OCI-LY1 (cell line): ENCODE measurements around the gene TUBGCP2.

Experiments used
- H2AFZ ChIP-seq: fragments of 200-600 bp; sonication (generic), shearing (Covaris generic); 2 replicates; pipeline ENCODE4 v1.6.0; 2014; ENCODE audit warnings: antibody characterized with exemption, mild to moderate bottlenecking, low read length
- H3F3A ChIP-seq: fragments of 200-600 bp; sonication (generic), shearing (Covaris generic); 2 replicates; pipeline ENCODE4 v1.6.0; 2014; ENCODE audit warnings: mild to moderate bottlenecking, antibody characterized with exemption, low read length, moderate library complexity; ENCODE audit not compliant: insufficient read depth
- H3K27ac ChIP-seq: fragments of 200-600 bp; sonication (generic); 2 replicates; pipeline ENCODE4 v1.5.1; 2014; ENCODE audit warnings: low read length, mixed run types, mild to moderate bottlenecking, low read depth; ENCODE audit not compliant: poor library complexity, severe bottlenecking
- H3K27me3 ChIP-seq: fragments of 200-600 bp; sonication (generic); 2 replicates; pipeline ENCODE4 v1.6.0; 2014; ENCODE audit warnings: antibody characterized with exemption, mild to moderate bottlenecking, low read length, moderate library complexity; ENCODE audit not compliant: insufficient read depth
- H3K36me3 ChIP-seq: fragments of 200-600 bp; sonication (generic); 2 replicates; pipeline ENCODE4 v1.6.1; 2014; ENCODE audit warnings: mild to moderate bottlenecking, antibody characterized with exemption, low read length, moderate library complexity, mixed read lengths; ENCODE audit not compliant: insufficient read depth
- H3K4me1 ChIP-seq: fragments of 200-600 bp; sonication (generic); 2 replicates; pipeline ENCODE4 v1.5.1; 2014; ENCODE audit warnings: mild to moderate bottlenecking, low read length, moderate library complexity; ENCODE audit not compliant: insufficient read depth, severe bottlenecking
- H3K4me2 ChIP-seq: fragments of 200-600 bp; sonication (generic), shearing (Covaris generic); 2 replicates; pipeline ENCODE4 v1.6.1; 2014; ENCODE audit warnings: low read length
- H3K4me3 ChIP-seq: fragments of 200-600 bp; sonication (generic); 2 replicates; pipeline ENCODE4 v1.5.1; 2014; ENCODE audit warnings: low read length, low read depth, mild to moderate bottlenecking, mixed read lengths; ENCODE audit not compliant: poor library complexity, severe bottlenecking
- H3K79me2 ChIP-seq: fragments of 200-600 bp; shearing (Covaris generic); 2 replicates; pipeline ENCODE4 v1.6.1; 2016; ENCODE audit warnings: mixed run types, low read length, mixed read lengths; ENCODE audit not compliant: insufficient read depth
- H3K9ac ChIP-seq: fragments of 200-600 bp; sonication (generic), shearing (Covaris generic); 2 replicates; pipeline ENCODE4 v1.6.1; 2014; ENCODE audit warnings: mild to moderate bottlenecking, low read length, mixed read lengths
- H3K9me2 ChIP-seq: fragments of 200-600 bp; sonication (generic), shearing (Covaris generic); 2 replicates; pipeline ENCODE4 v1.6.1; 2014; ENCODE audit warnings: low read depth, mild to moderate bottlenecking, low read length, mixed read lengths
- H3K9me3 ChIP-seq: fragments of 200-600 bp; shearing (Covaris generic); 2 replicates; pipeline ENCODE4 v1.6.1; 2014; ENCODE audit warnings: low read length, mixed read lengths
- H4K20me1 ChIP-seq: fragments of 200-600 bp; sonication (generic), shearing (Covaris generic); 2 replicates; pipeline ENCODE4 v1.6.0; 2016; ENCODE audit warnings: mild to moderate bottlenecking, low read length; ENCODE audit not compliant: insufficient read depth
- EZH2 ChIP-seq: fragments of 200-600 bp; sonication (generic), shearing (Covaris generic); IDR thresholded peaks from 2 replicates; pipeline ENCODE4 v1.8.0; 2017; ENCODE audit warnings: borderline replicate concordance, mixed run types, mild to moderate bottlenecking, antibody characterized with exemption, low read length, moderate library complexity, mixed read lengths
- TF ChIP-seq, protein P1 (sequence below): fragments of 200-600 bp; sonication (generic), shearing (Covaris generic); IDR thresholded peaks from 2 replicates; pipeline ENCODE4 v1.5.1; 2017; ENCODE audit warnings: mild to moderate bottlenecking, antibody characterized with exemption, low read length, moderate library complexity, mixed read lengths

The TUBGCP2 gene

DNA sequence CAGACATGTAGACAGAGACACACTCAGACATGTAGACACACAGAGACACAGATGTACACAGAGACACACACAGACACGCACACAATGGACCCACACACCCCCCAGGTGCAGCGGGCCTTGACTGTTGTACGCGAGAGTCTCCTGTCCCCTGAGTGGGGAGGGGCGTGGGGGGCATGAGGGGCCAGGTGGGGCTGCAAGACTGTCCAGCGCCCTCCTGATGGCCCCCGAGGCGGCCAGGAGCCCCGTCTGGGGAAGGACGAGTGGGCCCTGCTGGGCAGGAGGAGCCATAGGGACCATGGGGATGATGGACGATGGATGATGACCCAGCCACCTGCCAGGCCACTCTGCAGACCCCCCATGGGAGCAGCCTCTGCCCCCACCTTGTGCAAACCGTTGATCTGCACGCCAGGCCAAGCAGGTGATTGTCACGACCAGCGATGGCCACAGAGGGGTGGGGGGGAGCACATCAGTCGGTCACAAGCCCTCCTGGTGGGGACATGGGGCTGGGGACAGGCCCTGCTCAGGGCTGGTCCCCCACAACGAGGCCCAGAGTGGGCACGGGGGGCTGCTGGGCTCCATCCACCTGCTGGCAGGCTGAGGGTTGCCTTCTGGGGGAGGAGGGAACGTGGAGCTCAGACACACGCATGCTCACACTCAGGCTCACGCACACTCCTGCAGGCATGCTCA, 59.4 kb downstream of the TUBGCP2 start:
- TF ChIP-seq, protein P1, sequence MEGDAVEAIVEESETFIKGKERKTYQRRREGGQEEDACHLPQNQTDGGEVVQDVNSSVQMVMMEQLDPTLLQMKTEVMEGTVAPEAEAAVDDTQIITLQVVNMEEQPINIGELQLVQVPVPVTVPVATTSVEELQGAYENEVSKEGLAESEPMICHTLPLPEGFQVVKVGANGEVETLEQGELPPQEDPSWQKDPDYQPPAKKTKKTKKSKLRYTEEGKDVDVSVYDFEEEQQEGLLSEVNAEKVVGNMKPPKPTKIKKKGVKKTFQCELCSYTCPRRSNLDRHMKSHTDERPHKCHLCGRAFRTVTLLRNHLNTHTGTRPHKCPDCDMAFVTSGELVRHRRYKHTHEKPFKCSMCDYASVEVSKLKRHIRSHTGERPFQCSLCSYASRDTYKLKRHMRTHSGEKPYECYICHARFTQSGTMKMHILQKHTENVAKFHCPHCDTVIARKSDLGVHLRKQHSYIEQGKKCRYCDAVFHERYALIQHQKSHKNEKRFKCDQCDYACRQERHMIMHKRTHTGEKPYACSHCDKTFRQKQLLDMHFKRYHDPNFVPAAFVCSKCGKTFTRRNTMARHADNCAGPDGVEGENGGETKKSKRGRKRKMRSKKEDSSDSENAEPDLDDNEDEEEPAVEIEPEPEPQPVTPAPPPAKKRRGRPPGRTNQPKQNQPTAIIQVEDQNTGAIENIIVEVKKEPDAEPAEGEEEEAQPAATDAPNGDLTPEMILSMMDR: no peak
- no peak for TF ChIP-seq EZH2
- H2AFZ ChIP-seq: no peak overlapping the region
- no peaks in the 10 kb centered on the region for H3K9me3 ChIP-seq
- H3K79me2 ChIP-seq: no peaks in the 10 kb centered on the region
- no peaks in the 10 kb centered on the region for H3F3A ChIP-seq
- H3K9ac ChIP-seq: no peak overlapping the region
- H3K9me2 ChIP-seq: no peaks in the 10 kb centered on the region
- no peaks in the 10 kb centered on the region for H3K36me3 ChIP-seq
- H4K20me1 ChIP-seq: no peaks in the 10 kb centered on the region
- no peaks in the 10 kb centered on the region for H3K4me1 ChIP-seq
- H3K27ac ChIP-seq: no peak overlapping the region
- H3K4me2 ChIP-seq: no peak overlapping the region
- no peak overlapping the region for H3K4me3 ChIP-seq
- peaks cover 8% of the 10 kb centered on the region for H3K27me3 ChIP-seq

- H3K36me3 ChIP-seq: no peaks in the 10 kb centered on the region
- H3F3A ChIP-seq: no peaks in the 10 kb centered on the region
- H3K4me3 ChIP-seq: no peak overlapping the region
- H3K27me3 ChIP-seq: peaks cover 8% of the 10 kb centered on the region
- H3K9ac ChIP-seq: no peak overlapping the region
- no peaks in the 10 kb centered on the region for H3K9me2 ChIP-seq
- H3K79me2 ChIP-seq: no peaks in the 10 kb centered on the region
- H4K20me1 ChIP-seq: no peaks in the 10 kb centered on the region
- no peak overlapping the region for H3K27ac ChIP-seq
- H3K9me3 ChIP-seq: no peaks in the 10 kb centered on the region
- TF ChIP-seq, protein P1: no peak
- no peak for TF ChIP-seq EZH2
- H2AFZ ChIP-seq: no peak overlapping the region
- no peak overlapping the region for H3K4me2 ChIP-seq
- no peaks in the 10 kb centered on the region for H3K4me1 ChIP-seq
These were observed 60.3 kb downstream of the TUBGCP2 start for GRCh38 chr10:133248334-133248715.

DNA sequence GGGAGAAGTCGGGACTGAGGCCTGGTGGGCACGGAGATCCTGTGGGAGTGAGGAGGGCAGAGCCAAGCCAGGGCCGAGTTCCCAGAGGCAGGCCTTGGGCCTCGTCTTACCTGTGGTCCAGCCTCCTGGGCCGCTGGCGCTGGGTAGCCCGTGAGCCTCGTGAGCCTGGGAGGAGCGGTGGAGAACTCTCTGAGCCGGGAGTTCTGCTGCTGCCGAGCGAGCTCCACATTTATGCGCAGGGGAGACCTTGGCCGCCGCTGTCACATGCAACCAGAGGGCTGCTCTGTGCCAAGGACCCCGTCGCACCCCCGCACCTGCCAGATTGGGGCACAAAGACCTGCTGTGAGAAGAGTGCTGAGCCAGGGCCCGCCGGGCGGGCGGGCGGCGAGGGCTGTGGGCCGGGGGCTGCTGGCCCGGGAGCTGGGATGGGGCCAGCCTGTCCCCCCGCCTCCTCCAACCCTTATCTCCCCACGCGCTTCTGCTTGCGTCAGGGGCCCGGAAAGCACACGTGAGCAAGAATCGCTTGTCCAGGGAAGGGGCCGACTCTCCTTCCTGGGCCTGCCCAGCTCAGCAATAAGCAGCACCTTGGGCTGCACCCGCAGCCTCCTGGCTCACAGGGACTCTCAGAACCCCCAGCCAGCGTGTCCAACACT, 60.9 kb downstream of the TUBGCP2 start:
- H3K4me2 ChIP-seq: no peak overlapping the region
- no peak overlapping the region for H3K27ac ChIP-seq
- H2AFZ ChIP-seq: no peak overlapping the region
- TF ChIP-seq, protein P1: no peak
- TF ChIP-seq EZH2: no peak
- H3F3A ChIP-seq: no peaks in the 10 kb centered on the region
- no peak overlapping the region for H3K4me3 ChIP-seq
- H4K20me1 ChIP-seq: no peaks in the 10 kb centered on the region
- no peaks in the 10 kb centered on the region for H3K4me1 ChIP-seq
- no peak overlapping the region for H3K9ac ChIP-seq
- H3K79me2 ChIP-seq: no peaks in the 10 kb centered on the region
- no peaks in the 10 kb centered on the region for H3K36me3 ChIP-seq
- H3K9me2 ChIP-seq: no peaks in the 10 kb centered on the region
- H3K9me3 ChIP-seq: no peaks in the 10 kb centered on the region
- H3K27me3 ChIP-seq: peaks cover 8% of the 10 kb centered on the region
